NCI-H69 (cell line): ENCODE results near the gene KIF5B.
"Not testable (repeated sequence)": the region's sequence is repeated elsewhere in the genome, so short reads cannot be mapped to it uniquely, and the experiment has no call there.

Experiments
- DNase-seq: peaks from one replicate; lab custom pipeline; 2025; lab: John Stamatoyannopoulos, UW

KIF5B gene

DNA sequence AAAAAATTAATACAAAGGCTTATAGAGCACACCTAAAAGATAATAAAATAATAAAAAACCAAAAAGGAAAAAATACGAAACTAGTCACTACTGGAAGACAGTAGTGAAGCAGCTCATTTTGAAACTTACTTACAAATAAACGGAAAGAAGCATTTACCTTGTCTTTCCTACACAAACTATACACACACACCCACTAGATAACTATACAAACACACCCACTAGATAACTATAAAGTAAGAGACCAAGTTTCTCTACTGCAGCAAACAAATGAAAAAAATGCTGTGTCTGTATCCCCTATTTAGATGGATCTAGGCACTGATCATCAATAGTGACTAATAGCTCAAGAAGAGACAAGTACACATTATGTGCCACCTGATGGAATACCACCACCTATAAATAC lies 49.2 kb downstream of the KIF5B start:
- DNase-seq = no peak

DNA sequence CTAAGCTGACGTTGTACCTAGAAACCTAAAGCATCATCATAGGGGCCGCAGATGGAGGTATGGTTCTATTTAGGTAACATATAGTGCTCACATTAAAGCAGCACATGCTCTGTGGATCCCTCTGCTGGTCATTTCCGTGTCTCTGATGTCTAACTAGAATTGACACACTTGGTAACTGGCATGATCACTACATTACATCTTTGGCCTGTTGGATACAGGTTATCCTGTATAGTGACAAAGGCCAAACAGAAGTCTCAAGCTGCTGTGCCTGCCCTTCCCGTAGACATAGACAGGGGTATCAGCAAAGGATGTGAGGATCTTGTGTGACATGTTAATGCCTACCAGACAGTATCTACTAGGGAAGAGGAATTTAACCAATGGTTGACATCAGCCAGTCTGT lies 51.2 kb downstream of the KIF5B start:
- DNase-seq = peak; percentile 37

DNA sequence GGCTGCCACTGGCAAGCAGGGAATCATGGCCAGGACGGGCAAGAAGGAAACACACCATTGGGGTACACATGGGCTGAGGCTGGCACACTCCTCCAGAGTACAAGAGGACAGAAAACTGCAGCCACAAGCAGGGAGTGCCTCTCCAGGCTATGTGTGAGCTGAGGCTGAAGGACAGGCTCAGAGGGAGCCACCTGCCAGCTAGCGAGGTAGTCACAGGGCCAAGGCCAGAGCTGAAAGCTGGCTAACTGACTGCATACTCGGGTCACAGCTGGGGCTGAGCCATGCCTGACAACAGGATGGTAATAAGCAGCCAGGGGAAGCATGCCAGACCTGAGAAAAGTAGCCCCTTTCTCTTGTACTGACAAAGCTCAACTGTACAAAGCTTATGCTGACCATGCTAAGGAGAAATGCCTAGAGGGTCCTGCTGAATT lies 52.0 kb downstream of the KIF5B start:
- peak; percentile 4 for DNase-seq

DNA sequence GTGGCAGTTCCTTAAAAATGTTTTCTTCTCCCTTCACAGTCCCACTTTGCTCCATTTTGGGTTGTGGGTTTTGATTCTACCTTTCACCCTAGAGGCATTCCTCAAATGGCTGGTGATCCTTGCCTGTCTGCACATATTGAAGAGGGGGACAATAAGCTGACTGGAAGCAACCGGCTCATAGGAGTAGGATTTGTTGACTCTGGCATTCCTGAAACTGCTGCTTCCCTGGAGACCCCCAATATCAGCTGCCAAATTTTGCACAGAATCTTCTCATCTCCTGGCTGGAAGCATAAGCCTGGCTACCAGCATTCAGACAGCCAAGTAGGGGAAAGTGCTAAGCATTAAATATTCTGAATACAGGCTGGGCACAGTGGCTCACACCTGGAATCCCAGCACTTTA lies 53.7 kb downstream of the KIF5B start:
- no peak for DNase-seq

DNA sequence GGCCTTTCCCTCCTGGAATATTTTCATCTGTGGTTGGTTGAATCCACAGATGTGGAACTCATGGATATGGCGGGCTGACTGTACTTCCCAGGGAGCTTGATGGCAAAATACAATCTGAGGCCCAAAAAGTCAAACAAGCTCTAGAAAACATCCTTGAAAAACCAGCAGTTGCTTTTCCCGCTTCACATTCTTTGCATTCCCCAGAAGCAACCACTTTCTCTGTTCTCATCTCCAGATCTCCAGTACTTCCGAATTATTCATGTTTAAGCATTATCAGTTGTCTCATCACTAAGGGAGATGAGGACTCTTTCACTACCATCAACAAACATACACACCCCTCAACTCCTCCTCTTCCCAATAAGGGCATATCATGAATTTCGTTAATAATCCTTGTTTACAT lies 55.3 kb downstream of the KIF5B start:
- DNase-seq = no peak

DNA sequence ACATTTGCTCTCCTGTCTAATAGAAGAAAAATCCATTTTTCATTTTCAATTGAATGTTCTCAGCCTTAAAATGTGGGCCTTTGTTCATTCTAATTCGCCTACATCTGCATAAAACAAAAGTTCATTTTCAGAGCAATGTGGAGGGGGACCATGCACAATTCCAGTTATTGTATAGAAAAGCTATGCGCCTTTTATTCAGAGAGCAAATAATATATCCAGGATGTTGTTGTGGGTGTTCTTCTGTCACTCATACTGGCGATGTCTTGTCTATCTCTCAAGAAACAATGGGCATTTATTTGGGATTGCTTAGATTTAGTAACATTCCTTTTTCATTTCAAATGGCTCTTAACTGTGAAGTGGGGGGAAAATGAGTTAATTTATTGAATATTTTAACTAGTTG lies 56.4 kb downstream of the KIF5B start:
- no peak for DNase-seq

DNA sequence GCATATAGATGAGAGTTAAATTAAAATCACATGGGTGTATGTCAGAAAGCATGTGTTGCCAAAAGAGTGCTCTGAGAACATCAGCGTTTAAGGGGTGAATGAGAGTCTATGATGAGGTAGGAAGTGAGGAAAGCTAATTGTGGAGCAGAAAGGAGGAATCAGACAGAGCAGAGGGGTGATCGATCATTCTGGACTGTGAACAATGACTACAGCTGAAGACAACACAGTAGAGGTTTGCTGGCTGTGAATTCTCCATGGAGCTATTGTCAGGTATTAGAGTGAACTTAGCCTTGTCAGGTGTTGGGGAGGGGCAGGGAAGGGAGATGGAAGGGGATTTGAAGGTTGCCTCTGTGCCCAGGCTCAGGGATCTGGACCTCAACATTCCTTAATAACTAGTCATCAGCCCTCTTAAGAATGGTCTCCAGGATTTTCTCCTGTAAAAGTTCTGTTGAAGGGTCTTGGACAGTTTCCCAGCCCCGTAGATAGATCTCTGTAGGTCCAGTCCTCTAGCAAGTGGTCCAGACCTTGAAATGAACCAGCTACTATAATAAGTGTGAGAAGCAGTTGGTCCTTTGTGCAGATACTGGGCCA lies 57.1 kb downstream of the KIF5B start:
- DNase-seq = no peak

DNA sequence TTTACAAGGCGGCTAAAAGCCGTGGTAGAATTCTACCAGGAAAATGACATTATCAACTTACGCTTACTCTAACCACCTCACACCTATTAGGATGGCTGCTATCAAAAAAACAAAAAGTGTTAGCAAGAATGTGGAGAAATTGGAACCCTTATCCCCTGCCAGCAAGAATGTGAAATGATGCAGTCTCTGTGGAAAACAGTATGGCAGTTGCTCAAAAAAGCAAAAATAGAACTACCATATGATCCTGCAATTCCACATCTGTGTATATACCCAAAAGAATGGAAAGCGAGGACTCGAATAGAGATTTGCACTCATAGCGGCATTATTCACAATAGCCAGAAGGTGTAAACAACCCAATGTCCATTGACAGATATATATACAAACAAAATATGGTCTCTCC lies 61.3 kb downstream of the KIF5B start:
- DNase-seq = no peak

DNA sequence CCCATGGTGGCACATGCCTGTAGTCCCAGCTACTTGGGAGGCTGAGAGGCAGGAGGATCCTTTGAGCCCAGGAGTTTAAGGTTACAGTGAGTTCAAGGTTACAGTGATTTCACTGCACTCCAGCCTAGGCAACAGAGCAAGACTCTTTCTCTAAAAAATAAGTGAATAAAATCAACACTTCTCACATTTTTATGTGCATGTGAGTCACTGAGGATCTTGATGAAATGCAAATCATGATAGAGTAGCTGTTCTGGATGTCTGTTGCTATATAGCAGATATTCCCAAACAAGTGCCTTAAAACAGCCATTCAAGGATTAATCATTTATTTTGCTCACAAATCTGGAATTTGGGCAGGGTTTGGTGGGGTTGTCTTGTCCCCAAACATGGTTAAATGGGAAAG lies 65.3 kb downstream of the KIF5B start:
- DNase-seq = no peak

DNA sequence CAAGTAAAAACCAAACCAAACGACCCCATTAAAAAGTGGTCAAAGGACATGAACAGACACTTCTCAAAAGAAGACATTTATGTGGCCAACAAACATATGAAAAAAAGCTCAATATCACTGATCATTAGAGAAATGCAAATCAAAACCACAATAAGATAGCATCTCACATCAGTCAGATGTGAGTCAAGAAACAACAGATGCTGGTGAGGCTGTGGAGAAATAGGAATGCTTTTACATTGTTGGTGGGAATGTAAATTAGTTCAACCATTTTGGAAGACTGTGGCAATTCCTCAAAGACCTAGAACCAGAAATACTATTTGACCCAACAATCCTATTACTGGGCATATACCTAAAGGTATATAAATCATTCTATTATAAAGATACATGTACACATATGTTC lies 68.4 kb downstream of the KIF5B start:
- DNase-seq = not testable (repeated sequence)

DNA sequence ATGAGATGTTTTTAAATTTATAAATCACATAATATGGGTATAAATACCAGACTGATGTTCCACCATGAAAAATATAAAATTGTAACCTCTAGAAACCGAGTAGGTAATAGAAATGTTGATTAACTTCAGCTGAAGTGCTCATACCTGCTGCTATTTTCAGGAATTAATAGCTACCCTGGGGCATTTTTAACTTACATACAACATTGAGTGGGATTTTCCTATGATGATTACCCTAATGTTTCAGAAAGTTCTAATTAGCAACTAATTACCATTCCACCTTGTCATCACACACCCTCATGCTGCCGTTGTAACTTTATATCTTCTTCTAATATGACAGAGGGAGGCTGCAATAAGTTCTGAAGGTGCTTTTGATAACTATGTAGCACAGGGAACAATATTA lies 74.1 kb downstream of the KIF5B start:
- DNase-seq = peak; percentile 6

DNA sequence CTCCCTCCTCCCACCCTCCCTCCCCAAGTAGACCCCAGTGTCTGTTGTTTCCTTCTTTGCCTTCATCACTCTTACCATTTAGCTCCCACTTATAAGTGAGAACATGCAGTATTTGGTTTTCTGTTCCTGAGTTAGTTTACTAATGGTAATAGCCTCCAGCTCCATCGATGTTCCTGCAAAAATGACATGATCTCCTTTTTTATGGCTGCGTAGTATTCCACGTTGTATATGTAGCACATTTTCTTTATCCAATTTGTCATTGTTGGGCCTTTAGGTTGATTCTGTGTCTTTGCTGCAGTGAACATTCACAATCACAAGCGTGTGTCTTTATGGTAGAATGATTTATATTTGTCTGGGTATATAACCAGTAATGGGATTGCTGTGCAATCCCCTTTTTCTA lies 75.8 kb downstream of the KIF5B start:
- no peak for DNase-seq

DNA sequence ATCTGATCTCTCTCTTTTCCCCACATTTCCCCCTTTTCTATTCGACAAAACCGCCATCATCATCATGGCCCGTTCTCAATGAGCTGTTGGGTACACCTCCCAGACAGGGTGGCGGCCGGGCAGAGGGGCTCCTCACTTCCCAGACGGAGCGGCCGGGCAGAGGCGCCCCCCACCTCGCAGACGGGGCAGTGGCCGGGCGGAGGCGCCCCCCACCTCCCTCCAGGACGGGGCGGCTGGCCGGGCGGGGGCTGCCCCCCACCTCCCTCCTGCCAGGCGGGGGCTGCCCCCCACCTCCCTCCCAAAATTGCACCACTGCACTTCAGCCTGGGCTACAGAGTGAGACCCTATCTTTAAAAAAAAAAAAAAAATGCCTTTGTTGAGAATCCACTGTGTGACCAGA lies 77.2 kb downstream of the KIF5B start:
- not testable (repeated sequence) for DNase-seq

DNA sequence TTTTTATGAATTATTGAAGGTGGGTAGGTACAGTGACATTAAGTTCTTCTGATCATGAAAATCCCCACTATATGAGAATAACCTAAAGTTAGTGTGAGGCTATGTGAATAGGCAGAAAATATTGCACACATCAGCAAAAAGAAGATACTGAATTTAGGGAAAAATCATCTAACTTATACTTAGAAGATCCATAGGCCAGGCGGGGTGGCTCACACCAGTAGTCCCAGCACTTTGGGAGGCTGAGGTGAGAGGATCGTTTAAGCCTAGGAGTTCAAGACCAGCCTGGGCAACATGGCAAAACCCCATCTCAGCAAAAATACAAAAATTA lies 78.1 kb downstream of the KIF5B start:
- DNase-seq = no peak

DNA sequence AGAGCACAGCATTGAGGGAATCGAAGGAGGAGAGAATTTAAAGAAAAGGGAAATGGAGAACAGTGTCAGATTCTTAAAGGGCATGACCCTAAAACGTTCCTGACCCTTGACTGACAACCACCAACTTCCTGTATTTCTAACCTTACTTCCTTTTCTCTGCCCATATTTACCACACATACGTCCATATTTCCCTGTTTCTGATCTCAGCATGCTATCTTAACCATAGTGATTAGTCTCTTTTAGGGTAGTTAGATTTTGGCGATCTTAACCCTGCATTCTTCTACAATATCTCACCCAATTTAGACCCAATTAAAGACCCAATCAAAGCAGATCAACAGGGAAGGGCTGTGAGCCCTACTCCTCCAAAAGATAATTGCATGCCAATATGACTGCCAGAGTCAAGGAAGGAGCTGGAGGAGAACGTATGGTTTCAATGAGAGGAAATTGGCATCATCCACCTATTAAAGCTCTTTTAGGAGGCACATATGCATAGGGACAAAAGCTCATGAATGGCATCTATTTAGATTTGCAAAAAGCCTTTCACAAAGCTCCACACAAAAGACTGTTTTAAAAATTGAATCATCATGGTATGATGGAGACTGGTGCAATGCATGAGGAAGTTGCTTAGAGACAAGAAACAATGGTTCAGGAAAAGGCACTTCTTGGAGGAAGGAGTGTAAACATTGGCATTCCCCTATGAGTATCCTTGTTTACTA lies 78.6 kb downstream of the KIF5B start:
- DNase-seq = peak; percentile 22

DNA sequence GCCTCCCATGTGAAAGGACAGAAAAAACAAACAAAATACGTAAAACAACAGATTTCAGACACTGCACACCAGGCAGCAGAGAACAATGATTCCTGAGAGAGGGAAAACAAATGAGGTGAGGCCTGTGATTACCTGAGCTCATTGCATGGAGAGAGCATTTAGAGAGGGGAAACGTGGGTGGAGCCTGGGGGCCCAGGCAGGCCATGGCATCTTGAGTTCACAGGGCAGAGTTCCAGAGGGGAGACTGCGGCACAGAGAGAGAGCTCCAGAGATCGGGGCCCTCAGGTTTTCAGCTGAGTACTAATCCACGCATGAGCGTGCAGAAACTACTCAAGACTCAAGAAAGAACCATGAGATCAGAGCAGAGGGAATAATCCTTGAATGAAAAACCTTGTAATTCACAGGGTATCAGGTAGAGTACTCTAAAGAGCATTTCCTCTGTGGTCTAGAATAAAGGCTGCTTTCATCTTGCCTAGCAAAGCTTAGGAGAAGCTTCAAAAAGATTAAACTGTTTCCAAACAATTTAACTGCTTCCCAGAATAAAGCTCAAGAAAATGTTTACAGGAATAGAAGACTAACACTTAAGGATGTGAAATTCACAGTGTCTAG lies 81.0 kb downstream of the KIF5B start:
- no peak for DNase-seq

DNA sequence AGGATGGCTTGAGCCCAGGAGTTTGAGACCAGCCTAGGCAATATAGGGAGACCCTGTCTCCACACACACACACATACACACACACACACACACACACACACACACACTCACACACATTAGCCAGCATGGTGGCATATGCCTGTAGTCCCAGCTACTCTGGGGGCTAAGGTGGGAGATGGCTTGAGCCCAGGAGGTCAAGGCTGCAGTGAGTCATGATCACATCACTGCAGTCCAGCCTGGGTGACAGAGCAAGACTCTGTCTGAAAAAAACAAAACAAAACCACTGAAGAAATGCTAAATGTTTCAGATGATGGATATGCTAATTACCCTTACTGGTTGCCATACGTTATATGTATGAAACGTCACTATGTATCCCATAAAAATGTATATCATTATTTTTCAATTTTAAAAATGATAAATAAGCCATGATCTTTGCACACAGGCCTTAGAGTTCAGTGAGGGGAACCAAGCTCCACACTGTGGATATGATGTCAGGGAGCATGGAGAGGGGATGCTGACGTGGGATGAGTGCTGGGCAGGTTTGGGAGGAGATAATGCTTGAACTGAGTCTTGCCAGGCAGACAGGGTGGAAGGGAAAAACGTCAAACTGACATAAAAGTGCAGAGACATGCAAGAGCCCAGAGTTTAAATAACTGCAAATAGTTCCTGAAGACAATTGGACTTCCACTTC lies 81.6 kb downstream of the KIF5B start:
- no peak for DNase-seq

DNA sequence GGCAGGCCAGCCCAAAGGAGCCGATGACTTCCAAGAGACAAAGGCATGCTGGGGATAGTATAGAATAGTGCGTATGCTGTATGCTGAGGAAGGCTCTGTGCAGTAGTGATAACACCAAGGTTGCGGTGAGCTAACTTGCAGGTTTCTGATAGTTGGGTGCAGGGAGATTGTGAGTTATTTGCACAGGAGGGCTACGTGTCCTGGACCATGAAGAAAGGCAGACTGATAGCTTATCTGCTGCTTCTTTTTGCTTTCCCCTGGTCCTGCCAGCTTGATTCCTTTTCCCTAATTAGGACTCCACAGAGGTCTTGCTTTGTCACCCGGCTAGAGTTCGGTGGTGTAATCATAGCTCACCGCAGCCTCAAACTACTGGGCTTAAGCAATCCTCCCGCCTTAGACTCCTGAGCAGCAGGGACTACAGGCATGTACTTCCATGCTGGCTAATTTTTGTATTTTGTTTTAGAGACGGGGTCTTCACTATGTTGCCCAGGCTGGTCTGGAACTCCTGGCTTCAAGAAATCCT lies 83.6 kb downstream of the KIF5B start:
- DNase-seq = no peak

DNA sequence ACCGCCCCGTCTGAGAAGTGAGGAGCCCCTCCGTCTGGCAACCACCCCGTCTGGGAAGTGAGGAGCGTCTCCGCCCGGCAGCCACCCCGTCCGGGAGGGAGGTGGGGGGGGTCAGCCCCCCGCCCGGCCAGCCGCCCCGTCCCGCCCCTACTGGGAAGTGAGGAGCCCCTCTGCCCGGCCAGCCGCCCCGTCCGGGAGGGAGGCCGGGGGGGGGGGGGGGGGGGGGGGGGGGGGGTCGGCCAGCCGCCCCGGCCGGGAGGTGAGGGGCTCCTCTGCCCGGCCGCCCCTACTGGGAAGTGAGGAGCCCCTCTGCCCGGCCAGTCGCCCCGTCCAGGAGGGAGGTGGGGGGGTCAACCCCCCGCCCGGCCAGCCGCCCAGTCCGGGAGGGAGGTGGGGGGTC lies 86.4 kb downstream of the KIF5B start:
- DNase-seq = not testable (repeated sequence)

DNA sequence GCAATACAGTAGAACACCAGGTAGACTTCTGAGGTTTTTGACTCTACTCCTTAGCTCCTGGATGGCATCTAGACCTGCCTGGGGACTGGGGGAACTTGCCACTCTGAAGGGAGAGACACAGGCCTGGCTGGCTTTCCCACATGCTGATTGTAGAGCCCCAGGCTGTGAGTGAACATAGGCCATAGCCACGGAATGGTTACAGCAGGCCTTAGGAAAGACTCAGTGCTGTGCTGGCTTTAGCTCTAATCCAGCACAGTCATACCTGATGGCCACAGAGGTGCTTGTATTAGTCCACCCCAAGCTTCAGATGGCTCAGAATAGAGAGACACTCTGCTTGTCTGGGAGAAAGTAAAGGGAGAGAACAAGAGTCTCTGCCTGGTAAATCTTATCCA lies 92.6 kb downstream of the KIF5B start:
- no peak for DNase-seq

DNA sequence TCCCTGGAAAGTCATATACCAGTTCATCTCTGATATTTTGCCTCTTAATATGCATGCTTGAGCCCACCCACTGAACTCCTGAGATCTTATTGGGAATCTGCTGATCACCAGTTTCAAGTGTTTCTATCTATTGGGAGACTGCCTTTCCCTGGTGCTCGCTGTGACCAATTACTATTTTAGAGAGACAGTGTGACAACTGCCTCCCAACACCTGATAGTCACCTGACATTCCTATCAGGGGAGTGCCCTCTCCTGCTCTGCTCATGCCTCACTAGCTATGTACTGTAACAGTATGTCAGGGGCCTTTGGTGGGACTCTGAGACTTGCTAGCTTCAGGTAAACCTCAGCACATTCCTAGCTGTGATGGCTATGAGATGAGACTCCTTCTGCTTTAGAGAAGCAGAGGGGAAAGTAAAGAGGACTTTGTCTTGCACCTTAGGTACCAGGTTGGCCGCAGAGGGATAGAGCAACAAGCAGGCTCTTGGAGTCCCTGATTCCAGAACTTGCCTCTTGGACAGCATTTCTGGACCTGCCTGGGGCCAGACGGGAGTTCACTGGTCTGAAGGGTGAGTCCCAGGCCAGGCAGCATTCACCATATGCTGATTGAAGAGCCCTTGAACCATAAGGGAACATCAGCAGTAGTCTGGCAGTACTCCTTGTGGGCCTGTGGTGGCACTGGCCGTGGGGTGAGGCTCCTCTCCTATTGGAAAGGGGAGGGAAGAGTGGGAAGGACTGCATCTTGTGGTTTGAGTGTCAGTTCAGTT lies 93.2 kb downstream of the KIF5B start:
- no peak for DNase-seq
